ENCODE results near the gene EPRS1. TPM values are rescaled to one million over a fixed set of nuclear protein-coding genes. Genes with fewer than 3 reads are reported as not detected.

EPRS1 gene
- total and polyA plus RNA-seq, 11 donors, result 35.1 to 91.3 (median 65.2) TPM

DNA sequence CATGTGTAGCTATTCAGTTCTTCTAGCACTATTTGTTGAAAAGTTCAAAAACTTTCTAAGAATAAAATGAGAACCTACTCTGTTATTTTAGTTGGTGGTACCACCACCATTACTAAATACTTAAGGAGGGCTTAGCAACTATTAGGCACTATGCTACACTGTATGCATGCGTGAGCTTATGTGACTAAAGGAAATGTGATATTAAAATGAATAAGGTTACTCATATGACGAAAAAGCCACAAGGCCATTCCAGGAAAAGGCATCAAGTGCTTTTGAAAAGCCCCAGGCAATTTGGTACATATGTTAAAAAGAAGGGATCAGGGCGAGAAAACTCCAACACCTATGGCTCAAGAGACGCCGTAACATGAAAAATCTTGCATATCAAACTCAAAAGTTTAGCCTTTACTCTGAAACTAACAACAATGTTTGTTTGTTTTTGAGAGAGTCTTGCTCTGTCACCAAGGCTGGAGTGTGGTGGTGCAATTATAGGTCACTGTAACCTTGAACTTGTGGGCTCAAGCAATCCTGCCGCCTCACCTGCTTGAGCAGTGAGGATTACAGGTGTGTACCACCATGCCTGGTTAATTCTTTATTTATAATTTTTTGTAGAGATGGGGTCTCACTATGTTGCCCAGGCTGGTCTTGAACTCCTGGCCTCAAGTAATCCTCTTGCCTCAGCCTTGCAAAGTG lies 42.5 kb downstream of the EPRS1 start:
- WGBS, 4 donors, result 96 to 98% (median 98%) methylated on average over 6 of the region's 6 CpGs

DNA sequence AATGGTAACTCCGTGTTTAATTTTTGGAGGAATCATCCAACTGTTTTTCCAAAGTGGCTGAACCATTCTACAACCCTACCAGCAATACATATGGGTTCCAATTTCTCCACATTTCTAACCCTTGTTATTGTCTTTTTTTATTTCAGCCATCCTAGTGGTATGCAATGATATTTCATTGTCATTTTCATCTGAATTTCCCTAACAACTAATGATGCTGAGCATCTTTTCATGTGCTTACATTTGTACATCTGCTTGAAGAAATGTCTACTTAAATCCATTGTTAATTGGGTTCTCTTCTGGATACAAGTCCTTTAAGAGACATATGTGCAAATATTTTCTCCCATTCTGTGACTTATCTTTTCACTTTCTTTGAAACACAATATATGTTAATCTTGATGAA lies 43.3 kb downstream of the EPRS1 start:
- Histone ChIP-seq H3K4me3 (no peak overlapping the region), H3K27me3 (no peaks in the 10 kb centered on the region), H3K27ac (no peak overlapping the region), H3K4me1 (no peaks in the 10 kb centered on the region), H3K9me3 (no peaks in the 10 kb centered on the region), H3K36me3 (peaks cover 0 to 100% (median 97%) of the 10 kb centered on the region in 9 donors)
- ATAC-seq, result no peak
- intact Hi-C loops (cut with DNase I), result no loop called here
- 91 to 100% (median 99%) methylated on average over 1 of the region's 1 CpG for WGBS, 4 donors
- TF ChIP-seq, protein P1, sequence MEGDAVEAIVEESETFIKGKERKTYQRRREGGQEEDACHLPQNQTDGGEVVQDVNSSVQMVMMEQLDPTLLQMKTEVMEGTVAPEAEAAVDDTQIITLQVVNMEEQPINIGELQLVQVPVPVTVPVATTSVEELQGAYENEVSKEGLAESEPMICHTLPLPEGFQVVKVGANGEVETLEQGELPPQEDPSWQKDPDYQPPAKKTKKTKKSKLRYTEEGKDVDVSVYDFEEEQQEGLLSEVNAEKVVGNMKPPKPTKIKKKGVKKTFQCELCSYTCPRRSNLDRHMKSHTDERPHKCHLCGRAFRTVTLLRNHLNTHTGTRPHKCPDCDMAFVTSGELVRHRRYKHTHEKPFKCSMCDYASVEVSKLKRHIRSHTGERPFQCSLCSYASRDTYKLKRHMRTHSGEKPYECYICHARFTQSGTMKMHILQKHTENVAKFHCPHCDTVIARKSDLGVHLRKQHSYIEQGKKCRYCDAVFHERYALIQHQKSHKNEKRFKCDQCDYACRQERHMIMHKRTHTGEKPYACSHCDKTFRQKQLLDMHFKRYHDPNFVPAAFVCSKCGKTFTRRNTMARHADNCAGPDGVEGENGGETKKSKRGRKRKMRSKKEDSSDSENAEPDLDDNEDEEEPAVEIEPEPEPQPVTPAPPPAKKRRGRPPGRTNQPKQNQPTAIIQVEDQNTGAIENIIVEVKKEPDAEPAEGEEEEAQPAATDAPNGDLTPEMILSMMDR (IDR thresholded peaks at IDR 0.05), result no peak
- no peak for TF ChIP-seq POLR2A (IDR thresholded peaks at IDR 0.05)
- no peak for DNase-seq

More for the DNA sequence above, 42.5 kb downstream of the EPRS1 start:
- DNase-seq, result no peak
- no peak for ATAC-seq
- TF ChIP-seq POLR2A (IDR thresholded peaks at IDR 0.05), result no peak
- TF ChIP-seq, protein P1 (IDR thresholded peaks at IDR 0.05), result no peak
- H3K27me3 ChIP-seq, result no peaks in the 10 kb centered on the region
- H3K27ac ChIP-seq, result no peak overlapping the region
- H3K4me1 ChIP-seq, result no peaks in the 10 kb centered on the region
- H3K4me3 ChIP-seq, result no peak overlapping the region
- H3K9me3 ChIP-seq, result no peaks in the 10 kb centered on the region
- H3K36me3 ChIP-seq, result peaks cover 0 to 100% (median 97%) of the 10 kb centered on the region in 9 donors
- intact Hi-C loops (cut with DNase I), result no loop called here

DNA sequence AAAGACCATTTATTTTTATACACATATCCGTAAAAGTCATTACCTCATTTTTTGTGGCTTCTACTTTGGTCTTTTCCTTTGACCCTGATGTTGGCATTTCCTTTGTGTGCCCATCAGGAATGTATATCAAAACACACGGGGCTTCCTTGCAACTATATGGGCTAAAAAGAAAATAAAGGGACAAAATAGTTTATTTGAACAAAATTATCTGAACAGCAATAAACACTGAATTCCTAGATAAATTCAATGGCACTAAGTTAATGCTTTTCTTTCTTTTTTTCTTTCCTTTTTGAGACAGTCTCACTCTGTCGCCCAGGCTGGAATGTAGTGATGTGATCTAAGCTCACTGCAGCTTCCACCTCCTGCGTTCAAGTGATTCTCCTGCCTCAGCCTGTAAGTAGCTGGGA lies 45.2 kb downstream of the EPRS1 start:
- DNase-seq (no peak), ATAC-seq (no peak)
- Histone ChIP-seq H3K4me1 (no peaks in the 10 kb centered on the region), H3K36me3 (peaks cover 0 to 100% (median 97%) of the 10 kb centered on the region in 9 donors), H3K27me3 (no peaks in the 10 kb centered on the region), H3K4me3 (no peak overlapping the region), H3K27ac (no peak overlapping the region), H3K9me3 (no peaks in the 10 kb centered on the region)
- TF ChIP-seq POLR2A (IDR thresholded peaks at IDR 0.05), result no peak
- TF ChIP-seq, protein P1 (IDR thresholded peaks at IDR 0.05), result no peak
- intact Hi-C loops (cut with DNase I), result no loop called here
- 85 to 87% (median 87%) methylated on average over 4 of the region's 4 CpGs for WGBS, 4 donors

DNA sequence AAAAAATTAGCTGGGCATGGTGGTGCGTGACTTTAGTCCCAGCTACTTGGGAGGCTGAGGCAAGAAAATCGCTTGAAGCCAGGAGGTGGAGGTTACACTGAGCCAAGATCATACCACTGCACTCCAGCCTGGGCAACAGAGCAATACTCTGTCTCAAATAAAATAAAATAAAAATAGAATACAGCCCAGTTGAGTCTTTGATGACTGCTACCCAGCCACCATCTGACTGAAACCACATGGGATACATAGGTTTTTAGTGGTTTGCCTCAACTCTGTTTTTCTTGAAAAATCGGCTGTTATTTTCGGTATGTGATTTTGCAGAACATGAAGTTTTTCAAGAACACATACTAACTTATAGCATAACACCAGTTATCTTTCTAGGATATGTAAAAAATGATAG lies 46.5 kb downstream of the EPRS1 start:
- ATAC-seq (no peak), DNase-seq (no peak)
- Histone ChIP-seq H3K9me3 (no peaks in the 10 kb centered on the region), H3K36me3 (peaks cover 0 to 100% (median 97%) of the 10 kb centered on the region in 9 donors), H3K4me1 (no peaks in the 10 kb centered on the region), H3K27me3 (no peaks in the 10 kb centered on the region), H3K4me3 (no peak overlapping the region), H3K27ac (no peak overlapping the region)
- TF ChIP-seq, protein P1 (IDR thresholded peaks at IDR 0.05), result no peak
- no peak for TF ChIP-seq POLR2A (IDR thresholded peaks at IDR 0.05)
- intact Hi-C loops (cut with DNase I), result loop anchor here in 1 of 10 donors (10.0 kb wide), 1 partner anchor 775 kb away; no protein-coding TSS in a partner anchor
- 70 to 86% (median 75%) methylated on average over 4 of the region's 4 CpGs for WGBS, 4 donors

Other genes starting within 250 kb of the EPRS1 start
- gene SLC30A10, start 117.9 kb downstream of the EPRS1 start, total RNA-seq, result under 1 TPM in 4 of 9 donors, not detected in 5; 0.14 to 0.55 (median 0.29) TPM
- gene SLC30A10, start 117.9 kb downstream of the EPRS1 start, polyA plus RNA-seq, result under 1 TPM in 1 of 2 donors, not detected in 1; 0.08 TPM
- 10 to 100 TPM; 13.4 to 25.8 (median 18.8) TPM for gene BPNT1, start 43.3 kb upstream of the EPRS1 start, total RNA-seq
- gene BPNT1, start 43.3 kb upstream of the EPRS1 start, polyA plus RNA-seq, result 10 to 100 TPM in 1 of 2 donors, 1 to 10 TPM in 1; 7.4 to 19.9 TPM
- gene IARS2, start 47.6 kb upstream of the EPRS1 start, total RNA-seq, result 10 to 100 TPM; 62.3 to 87.2 (median 79.3) TPM
- 10 to 100 TPM; 23.2 to 72.7 TPM for gene IARS2, start 47.6 kb upstream of the EPRS1 start, polyA plus RNA-seq
- gene RAB3GAP2, start 225.9 kb upstream of the EPRS1 start, total RNA-seq, result 10 to 100 TPM; 13.8 to 39.3 (median 28.9) TPM
- gene RAB3GAP2, start 225.9 kb upstream of the EPRS1 start, polyA plus RNA-seq, result 10 to 100 TPM in 1 of 2 donors, 1 to 10 TPM in 1; 6.5 to 11.7 TPM